Suppressor macrophage treated with lipopolysaccharide for 1 hour (primary cell): ENCODE measurements around the gene KCNK6.

ENCODE experiments used
- DNase-seq, 3 donors: peaks; one replicate each; pipeline ENCODE4 v3.0.0-alpha.2; 2020 to 2022

The KCNK6 gene

GRCh38 chr19:38319421-38320258 is at the start of gene KCNK6:
Gene KCNK6 (plus strand): TSS chr19:38319845. CDS start chr19:38319951, 106 bp downstream.
- DNase-seq: peak; percentile 57 to 76 (median 62)

- peak; percentile 35 to 46 (median 41) for DNase-seq
Observed at GRCh38 chr19:38270587-38271167, 49.0 kb upstream of the KCNK6 start.

- DNase-seq: no peak
Observed at GRCh38 chr19:38273499-38273898, 46.1 kb upstream of the KCNK6 start.

GRCh38 chr19:38274739-38275138 is 44.9 kb upstream of the KCNK6 start:
- DNase-seq: no peak

GRCh38 chr19:38276942-38277517 is 42.6 kb upstream of the KCNK6 start:
- no peak for DNase-seq

- DNase-seq: no peak
Observed at GRCh38 chr19:38277549-38277948, 42.1 kb upstream of the KCNK6 start.

- no peak for DNase-seq
Observed at GRCh38 chr19:38277969-38278680, 41.5 kb upstream of the KCNK6 start.

- DNase-seq: no peak
Observed at GRCh38 chr19:38278751-38279150, 40.9 kb upstream of the KCNK6 start.

GRCh38 chr19:38280030-38280921 is 39.4 kb upstream of the KCNK6 start:
- no peak for DNase-seq

- DNase-seq: no peak
Observed at GRCh38 chr19:38281811-38282566, 37.7 kb upstream of the KCNK6 start.

- DNase-seq: peak; percentile 28 to 41 (median 33)
Observed at GRCh38 chr19:38283271-38283670, 36.4 kb upstream of the KCNK6 start.

- DNase-seq: peak; percentile 68 to 81 (median 74)
Observed at GRCh38 chr19:38284422-38284821, 35.2 kb upstream of the KCNK6 start.

GRCh38 chr19:38285567-38285966 is 34.1 kb upstream of the KCNK6 start:
- no peak for DNase-seq

GRCh38 chr19:38287604-38288003 is 32.0 kb upstream of the KCNK6 start:
- peak; percentile 83 to 93 (median 92) for DNase-seq

- DNase-seq: no peak
Observed at GRCh38 chr19:38288123-38288855, 31.4 kb upstream of the KCNK6 start.

GRCh38 chr19:38289955-38290354 is 29.7 kb upstream of the KCNK6 start:
- DNase-seq: no peak

GRCh38 chr19:38290631-38291147 is 29.0 kb upstream of the KCNK6 start:
- DNase-seq: peak; percentile 29 to 41 (median 31)

GRCh38 chr19:38291855-38292254 is 27.8 kb upstream of the KCNK6 start:
- no peak for DNase-seq

GRCh38 chr19:38293281-38293680 is 26.4 kb upstream of the KCNK6 start:
- DNase-seq: no peak

- no peak for DNase-seq
Observed at GRCh38 chr19:38294090-38294489, 25.6 kb upstream of the KCNK6 start.
